ENCODE results near the gene PRKCE. TPM values are rescaled to one million over a fixed set of nuclear protein-coding genes. Genes with fewer than 3 reads are reported as not detected.

The PRKCE gene
- total and polyA plus RNA-seq, 2 of the 8 experiments (the other 6 are each of a cell fraction or from before 2014, with no cell fraction given), result 0.54 to 2.1 TPM

GRCh38 chr2:46008091-46008870, 356.8 kb downstream of the PRKCE start (continued):
- TF ChIP-seq CTBP2 (IDR thresholded peaks at IDR 0.05; ENCODE audit: borderline replicate concordance, insufficient read depth, insufficient read length, low read length) (no peak), SP4 (IDR thresholded peaks at IDR 0.05; ENCODE audit: low read length) (no peak), EZH2 (IDR thresholded peaks at IDR 0.05; ENCODE audit: low read depth, low read length, severe bottlenecking) (no peak)
